WTC11 (cell line): ENCODE measurements around the gene FBXW4.

Experiments
- ATF1 ChIP-seq: sonication (generic); formaldehyde crosslinking; IDR thresholded peaks from 2 replicates; pipeline ENCODE4 v1.8.1; 2023; ENCODE audit warnings: mild to moderate bottlenecking, moderate library complexity, missing genetic modification reagents
- ELF4 ChIP-seq: sonication (generic); formaldehyde crosslinking; IDR thresholded peaks from 2 replicates; pipeline ENCODE4 v1.8.1; 2022; ENCODE audit warnings: low read depth, mild to moderate bottlenecking, moderate library complexity, missing genetic modification reagents
- IRF2 ChIP-seq: sonication (generic); formaldehyde crosslinking; IDR thresholded peaks from 2 replicates; pipeline ENCODE4 v1.8.0; 2022; ENCODE audit warnings: low read depth, missing genetic modification reagents, borderline replicate concordance
- MYBL2 ChIP-seq: sonication (generic); formaldehyde crosslinking; IDR thresholded peaks from 2 replicates; pipeline ENCODE4 v1.8.1; 2023; ENCODE audit warnings: mild to moderate bottlenecking, moderate library complexity, missing genetic modification reagents
- NFYB ChIP-seq: sonication (generic); formaldehyde crosslinking; conservative IDR thresholded peaks from 2 replicates; pipeline ENCODE4 v1.8.0; 2022; ENCODE audit warnings: low read depth, missing genetic modification reagents
- NR3C1 ChIP-seq: sonication (generic); formaldehyde crosslinking; conservative IDR thresholded peaks from 2 replicates; pipeline ENCODE4 v1.8.1; 2023; ENCODE audit warnings: low read depth, mild to moderate bottlenecking, missing genetic modification reagents
- SOX15 ChIP-seq: fragments of 250-450 bp; sonication (Bioruptor Pico); IDR thresholded peaks from 2 replicates; pipeline ENCODE4 v1.9.0; 2021; ENCODE audit warnings: mild to moderate bottlenecking
- SP1 ChIP-seq: sonication (generic); formaldehyde crosslinking; conservative IDR thresholded peaks from 2 replicates; pipeline ENCODE4 v1.8.1; 2022; ENCODE audit warnings: missing genetic modification reagents
- ZNF121 ChIP-seq: sonication (generic); formaldehyde crosslinking; IDR thresholded peaks from 2 replicates; pipeline ENCODE4 v1.8.0; 2023; ENCODE audit warnings: missing genetic modification reagents
- ZNF671 ChIP-seq: fragments of 250-450 bp; sonication (Bioruptor Pico); IDR thresholded peaks from 2 replicates; pipeline ENCODE4 v1.8.0; 2021; ENCODE audit warnings: mild to moderate bottlenecking
- TF ChIP-seq, protein P1 (sequence below): sonication (generic); formaldehyde crosslinking; conservative IDR thresholded peaks from 2 replicates; pipeline ENCODE4 v1.8.1; 2022; ENCODE audit warnings: mild to moderate bottlenecking, missing genetic modification reagents
- TF ChIP-seq, protein P2 (sequence below): sonication (generic); formaldehyde crosslinking; IDR thresholded peaks from 2 replicates; pipeline ENCODE4 v1.8.1; 2023; ENCODE audit warnings: mild to moderate bottlenecking, missing genetic modification reagents
- TF ChIP-seq, protein P3 (sequence below): fragments of 200-600 bp; IDR thresholded peaks from 2 replicates; pipeline ENCODE4 v1.8.0; 2022; ENCODE audit warnings: antibody characterized with exemption
- TF ChIP-seq, protein P4 (sequence below): sonication (generic); formaldehyde crosslinking; IDR thresholded peaks from 2 replicates; pipeline ENCODE4 v1.8.1; 2022; ENCODE audit warnings: low read depth, missing genetic modification reagents, borderline replicate concordance

DNA sequence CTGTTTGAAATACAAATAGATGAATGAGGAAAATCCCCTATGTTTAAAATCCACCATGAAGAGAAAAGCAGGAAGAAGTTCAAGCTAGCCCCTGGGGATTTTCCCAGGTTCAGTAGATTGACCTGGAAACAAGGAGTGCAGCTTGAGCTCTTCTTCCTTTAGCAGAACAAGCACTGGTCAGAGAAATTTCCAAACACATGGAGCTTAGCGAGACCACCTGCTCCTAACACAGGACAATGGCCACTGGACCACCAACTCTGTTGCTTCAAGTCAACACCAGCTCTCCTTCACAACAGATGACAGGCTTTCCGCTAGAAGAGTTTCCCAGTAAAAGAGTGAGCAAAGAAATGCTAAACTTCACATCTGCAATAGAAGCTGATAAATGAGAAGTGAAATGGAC is 9.4 kb upstream of the FBXW4 start:
- TF ChIP-seq, protein P1, sequence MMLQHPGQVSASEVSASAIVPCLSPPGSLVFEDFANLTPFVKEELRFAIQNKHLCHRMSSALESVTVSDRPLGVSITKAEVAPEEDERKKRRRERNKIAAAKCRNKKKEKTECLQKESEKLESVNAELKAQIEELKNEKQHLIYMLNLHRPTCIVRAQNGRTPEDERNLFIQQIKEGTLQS (CRISPR knock-in tag): no peak
- TF ChIP-seq, protein P2, sequence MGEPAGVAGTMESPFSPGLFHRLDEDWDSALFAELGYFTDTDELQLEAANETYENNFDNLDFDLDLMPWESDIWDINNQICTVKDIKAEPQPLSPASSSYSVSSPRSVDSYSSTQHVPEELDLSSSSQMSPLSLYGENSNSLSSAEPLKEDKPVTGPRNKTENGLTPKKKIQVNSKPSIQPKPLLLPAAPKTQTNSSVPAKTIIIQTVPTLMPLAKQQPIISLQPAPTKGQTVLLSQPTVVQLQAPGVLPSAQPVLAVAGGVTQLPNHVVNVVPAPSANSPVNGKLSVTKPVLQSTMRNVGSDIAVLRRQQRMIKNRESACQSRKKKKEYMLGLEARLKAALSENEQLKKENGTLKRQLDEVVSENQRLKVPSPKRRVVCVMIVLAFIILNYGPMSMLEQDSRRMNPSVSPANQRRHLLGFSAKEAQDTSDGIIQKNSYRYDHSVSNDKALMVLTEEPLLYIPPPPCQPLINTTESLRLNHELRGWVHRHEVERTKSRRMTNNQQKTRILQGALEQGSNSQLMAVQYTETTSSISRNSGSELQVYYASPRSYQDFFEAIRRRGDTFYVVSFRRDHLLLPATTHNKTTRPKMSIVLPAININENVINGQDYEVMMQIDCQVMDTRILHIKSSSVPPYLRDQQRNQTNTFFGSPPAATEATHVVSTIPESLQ (CRISPR knock-in tag): no peak
- TF ChIP-seq SOX15 (no peak), MYBL2 (no peak), ZNF671 (CRISPR knock-in tag) (no peak), ZNF121 (no peak), NFYB (CRISPR knock-in tag) (no peak), SP1 (CRISPR knock-in tag) (no peak), IRF2 (CRISPR knock-in tag) (no peak), ELF4 (CRISPR knock-in tag) (no peak), NR3C1 (CRISPR knock-in tag) (no peak), ATF1 (no peak)
- TF ChIP-seq, protein P3, sequence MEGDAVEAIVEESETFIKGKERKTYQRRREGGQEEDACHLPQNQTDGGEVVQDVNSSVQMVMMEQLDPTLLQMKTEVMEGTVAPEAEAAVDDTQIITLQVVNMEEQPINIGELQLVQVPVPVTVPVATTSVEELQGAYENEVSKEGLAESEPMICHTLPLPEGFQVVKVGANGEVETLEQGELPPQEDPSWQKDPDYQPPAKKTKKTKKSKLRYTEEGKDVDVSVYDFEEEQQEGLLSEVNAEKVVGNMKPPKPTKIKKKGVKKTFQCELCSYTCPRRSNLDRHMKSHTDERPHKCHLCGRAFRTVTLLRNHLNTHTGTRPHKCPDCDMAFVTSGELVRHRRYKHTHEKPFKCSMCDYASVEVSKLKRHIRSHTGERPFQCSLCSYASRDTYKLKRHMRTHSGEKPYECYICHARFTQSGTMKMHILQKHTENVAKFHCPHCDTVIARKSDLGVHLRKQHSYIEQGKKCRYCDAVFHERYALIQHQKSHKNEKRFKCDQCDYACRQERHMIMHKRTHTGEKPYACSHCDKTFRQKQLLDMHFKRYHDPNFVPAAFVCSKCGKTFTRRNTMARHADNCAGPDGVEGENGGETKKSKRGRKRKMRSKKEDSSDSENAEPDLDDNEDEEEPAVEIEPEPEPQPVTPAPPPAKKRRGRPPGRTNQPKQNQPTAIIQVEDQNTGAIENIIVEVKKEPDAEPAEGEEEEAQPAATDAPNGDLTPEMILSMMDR: no peak
- TF ChIP-seq, protein P4, sequence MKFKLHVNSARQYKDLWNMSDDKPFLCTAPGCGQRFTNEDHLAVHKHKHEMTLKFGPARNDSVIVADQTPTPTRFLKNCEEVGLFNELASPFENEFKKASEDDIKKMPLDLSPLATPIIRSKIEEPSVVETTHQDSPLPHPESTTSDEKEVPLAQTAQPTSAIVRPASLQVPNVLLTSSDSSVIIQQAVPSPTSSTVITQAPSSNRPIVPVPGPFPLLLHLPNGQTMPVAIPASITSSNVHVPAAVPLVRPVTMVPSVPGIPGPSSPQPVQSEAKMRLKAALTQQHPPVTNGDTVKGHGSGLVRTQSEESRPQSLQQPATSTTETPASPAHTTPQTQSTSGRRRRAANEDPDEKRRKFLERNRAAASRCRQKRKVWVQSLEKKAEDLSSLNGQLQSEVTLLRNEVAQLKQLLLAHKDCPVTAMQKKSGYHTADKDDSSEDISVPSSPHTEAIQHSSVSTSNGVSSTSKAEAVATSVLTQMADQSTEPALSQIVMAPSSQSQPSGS (CRISPR knock-in tag): no peak
